Astrocyte (in vitro differentiated cells and primary cell): ENCODE results near the gene SULF2. TPM values are rescaled to one million over a fixed set of nuclear protein-coding genes. Genes with fewer than 3 reads are reported as not detected.

Experiments
- DNase-seq: peaks from one replicate; pipeline ENCODE4 v3.0.0-alpha.2; 2010; ENCODE audit warnings: low read depth
- FAIRE-seq: peaks from 2 replicates; lab custom pipeline; 2011; peaks lifted over from hg19 to GRCh38; lab: Jason Lieb, UNC
- H2AFZ ChIP-seq: 2 replicates; pipeline ENCODE4 v1.6.0; 2012; ENCODE audit warnings: low read depth, low read length, inconsistent platforms
- H3K27ac ChIP-seq: 2 replicates; pipeline ENCODE4 v1.5.1; 2011; ENCODE audit warnings: low read depth, low read length, inconsistent platforms
- H3K27me3 ChIP-seq: 2 replicates; pipeline ENCODE4 v1.6.0; 2011; ENCODE audit warnings: low read length, inconsistent platforms; ENCODE audit not compliant: insufficient read depth
- H3K36me3 ChIP-seq: 2 replicates; pipeline ENCODE4 v1.5.1; 2011; ENCODE audit warnings: low read length, inconsistent platforms; ENCODE audit not compliant: insufficient read depth
- H3K4me1 ChIP-seq: 2 replicates; pipeline ENCODE4 v1.5.1; 2011; ENCODE audit warnings: low read length, inconsistent platforms; ENCODE audit not compliant: insufficient read depth
- H3K4me2 ChIP-seq: 2 replicates; pipeline ENCODE4 v1.6.0; 2012; ENCODE audit warnings: low read length, inconsistent platforms
- H3K4me3 ChIP-seq: 2 replicates; pipeline ENCODE4 v1.5.1; 2011; ENCODE audit warnings: low read depth, mild to moderate bottlenecking, low read length, inconsistent platforms; ENCODE audit not compliant: insufficient read depth
- H3K79me2 ChIP-seq: 2 replicates; pipeline ENCODE4 v1.6.0; 2012; ENCODE audit warnings: mild to moderate bottlenecking, low read length, inconsistent platforms; ENCODE audit not compliant: insufficient read depth
- H3K9ac ChIP-seq: 2 replicates; pipeline ENCODE4 v1.6.0; 2012; ENCODE audit warnings: mild to moderate bottlenecking, low read length, inconsistent platforms
- H3K9me3 ChIP-seq: 2 replicates; pipeline ENCODE4 v1.5.1; 2012; ENCODE audit warnings: low read depth, mild to moderate bottlenecking, low read length, inconsistent platforms; ENCODE audit not compliant: insufficient read depth
- H4K20me1 ChIP-seq: 2 replicates; pipeline ENCODE4 v1.6.0; 2012; ENCODE audit warnings: low read length, inconsistent platforms; ENCODE audit not compliant: insufficient read depth
- H3K27ac Mint-ChIP-seq: one replicate; pipeline ENCODE4 v1.8.0; 2021; ENCODE audit warnings: mild to moderate bottlenecking, mixed read lengths; ENCODE audit not compliant: unreplicated experiment
- H3K27me3 Mint-ChIP-seq: one replicate; pipeline ENCODE4 v1.8.0; 2021; ENCODE audit warnings: low read depth, mixed read lengths; ENCODE audit not compliant: unreplicated experiment
- H3K36me3 Mint-ChIP-seq: one replicate; pipeline ENCODE4 v1.8.0; 2021; ENCODE audit warnings: low read depth, mixed read lengths; ENCODE audit not compliant: unreplicated experiment
- H3K4me1 Mint-ChIP-seq: one replicate; pipeline ENCODE4 v1.8.0; 2021; ENCODE audit warnings: low read depth, mixed read lengths; ENCODE audit not compliant: unreplicated experiment
- H3K4me3 Mint-ChIP-seq: one replicate; pipeline ENCODE4 v1.8.0; 2021; ENCODE audit warnings: mild to moderate bottlenecking, moderate library complexity, mixed read lengths; ENCODE audit not compliant: unreplicated experiment
- H3K9me3 Mint-ChIP-seq: one replicate; pipeline ENCODE4 v1.8.0; 2021; ENCODE audit warnings: mild to moderate bottlenecking, mixed read lengths; ENCODE audit not compliant: unreplicated experiment
- EZH2 ChIP-seq: IDR thresholded peaks from 2 replicates; pipeline ENCODE4 v1.6.1; 2012; ENCODE audit warnings: mild to moderate bottlenecking, low read length, inconsistent platforms; ENCODE audit not compliant: insufficient read depth
- total RNA-seq: library from RNA; stranded (reverse); gene quantifications from 2 replicates; pipeline ENCODE4 v1.2.1, GENCODE V29; 2021
- TF ChIP-seq, protein P1 (sequence below): IDR thresholded peaks from 2 replicates; pipeline ENCODE4 v1.5.1; 2011; ENCODE audit warnings: low read depth, mild to moderate bottlenecking, inconsistent platforms, low read length, moderate library complexity; ENCODE audit not compliant: insufficient read depth

SULF2 gene
- total RNA-seq, 1 donor from 2014 or later = 139 TPM

DNA sequence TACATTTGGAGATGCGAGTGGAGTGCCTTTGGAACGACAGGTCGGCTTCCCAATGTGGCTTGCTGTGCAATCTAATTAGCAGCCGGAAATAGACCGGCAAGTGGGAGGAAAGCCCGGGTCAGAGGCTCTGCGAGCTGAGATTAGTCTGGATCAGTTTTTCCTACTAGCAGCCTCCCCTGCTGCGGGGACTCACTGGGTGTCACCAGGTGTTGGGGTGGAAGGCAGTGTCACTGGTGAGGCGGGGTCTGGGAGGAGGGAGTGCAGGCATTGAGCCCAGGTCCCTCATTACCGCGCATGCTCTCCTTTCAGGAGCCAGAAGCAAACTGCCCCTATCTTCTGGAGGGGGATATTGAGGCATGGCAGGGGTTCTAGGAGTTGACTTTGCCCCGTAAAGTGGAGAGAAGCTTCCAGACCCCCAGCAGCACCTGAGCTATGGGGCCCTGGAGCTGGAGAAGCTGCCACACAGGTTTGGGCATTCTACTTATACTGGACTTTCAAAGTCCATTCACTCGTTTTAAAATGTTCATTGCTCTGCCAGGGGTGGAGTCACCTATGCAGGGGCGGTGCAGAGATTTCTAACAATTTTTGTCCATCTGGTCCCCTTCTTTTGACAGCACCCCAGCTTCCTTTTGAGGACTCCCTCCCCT, 11.0 kb downstream of the SULF2 start:
- Histone ChIP-seq H3K79me2 (no peaks in the 10 kb centered on the region), H4K20me1 (peaks cover 39% of the 10 kb centered on the region), H3K9me3 (peaks cover 5% of the 10 kb centered on the region), H3K9ac (no peak overlapping the region), H3K4me2 (peak overlapping the region; percentile 65), H3K4me3 (no peak overlapping the region), H3K36me3 (no peaks in the 10 kb centered on the region), H3K27me3 (peaks cover 6% of the 10 kb centered on the region), H3K27ac (no peak overlapping the region), H3K4me1 (no peaks in the 10 kb centered on the region), H2AFZ (no peak overlapping the region)
- FAIRE-seq (no peak), DNase-seq (no peak)
- H3K27me3 Mint-ChIP-seq = peaks cover 5% of the 10 kb centered on the region
- H3K4me1 Mint-ChIP-seq = peaks cover 9% of the 10 kb centered on the region
- H3K27ac Mint-ChIP-seq = no peak overlapping the region
- peaks cover 24% of the 10 kb centered on the region for H3K36me3 Mint-ChIP-seq
- TF ChIP-seq EZH2 = no peak
- TF ChIP-seq, protein P1, sequence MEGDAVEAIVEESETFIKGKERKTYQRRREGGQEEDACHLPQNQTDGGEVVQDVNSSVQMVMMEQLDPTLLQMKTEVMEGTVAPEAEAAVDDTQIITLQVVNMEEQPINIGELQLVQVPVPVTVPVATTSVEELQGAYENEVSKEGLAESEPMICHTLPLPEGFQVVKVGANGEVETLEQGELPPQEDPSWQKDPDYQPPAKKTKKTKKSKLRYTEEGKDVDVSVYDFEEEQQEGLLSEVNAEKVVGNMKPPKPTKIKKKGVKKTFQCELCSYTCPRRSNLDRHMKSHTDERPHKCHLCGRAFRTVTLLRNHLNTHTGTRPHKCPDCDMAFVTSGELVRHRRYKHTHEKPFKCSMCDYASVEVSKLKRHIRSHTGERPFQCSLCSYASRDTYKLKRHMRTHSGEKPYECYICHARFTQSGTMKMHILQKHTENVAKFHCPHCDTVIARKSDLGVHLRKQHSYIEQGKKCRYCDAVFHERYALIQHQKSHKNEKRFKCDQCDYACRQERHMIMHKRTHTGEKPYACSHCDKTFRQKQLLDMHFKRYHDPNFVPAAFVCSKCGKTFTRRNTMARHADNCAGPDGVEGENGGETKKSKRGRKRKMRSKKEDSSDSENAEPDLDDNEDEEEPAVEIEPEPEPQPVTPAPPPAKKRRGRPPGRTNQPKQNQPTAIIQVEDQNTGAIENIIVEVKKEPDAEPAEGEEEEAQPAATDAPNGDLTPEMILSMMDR = no peak
- peaks cover 16% of the 10 kb centered on the region for H3K9me3 Mint-ChIP-seq
- no peak overlapping the region for H3K4me3 Mint-ChIP-seq

DNA sequence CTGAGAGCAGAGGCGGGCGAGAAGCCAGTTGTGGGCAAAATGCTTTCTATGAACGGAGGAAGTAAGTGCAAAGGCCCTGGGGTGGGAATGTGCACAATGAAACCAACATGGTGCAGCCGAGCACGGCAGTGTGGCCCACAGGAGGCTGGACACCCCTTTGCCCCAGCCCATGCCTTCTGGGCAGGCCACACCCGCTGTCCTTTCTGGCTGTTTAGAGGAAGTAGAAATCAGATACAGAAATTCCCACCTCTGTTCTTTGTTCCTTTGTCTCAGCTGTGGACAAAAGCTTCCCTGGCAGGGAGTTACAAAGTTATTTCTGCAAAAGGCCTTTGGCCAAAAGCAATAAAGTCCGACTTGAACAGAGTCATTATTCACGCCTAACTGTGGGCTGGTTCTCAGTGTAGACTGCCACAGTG, 11.9 kb downstream of the SULF2 start:
- H3K79me2 ChIP-seq = no peaks in the 10 kb centered on the region
- Mint-ChIP-seq H3K36me3 (peaks cover 24% of the 10 kb centered on the region), H3K4me1 (peaks cover 3% of the 10 kb centered on the region), H3K27me3 (peaks cover 4% of the 10 kb centered on the region), H3K4me3 (no peak overlapping the region), H3K27ac (peak overlapping the region; percentile 28), H3K9me3 (peaks cover 16% of the 10 kb centered on the region)
- no peak overlapping the region for H3K27ac ChIP-seq
- H3K9ac ChIP-seq = no peak overlapping the region
- H3K36me3 ChIP-seq = no peaks in the 10 kb centered on the region
- peaks cover 5% of the 10 kb centered on the region for H3K9me3 ChIP-seq
- no peaks in the 10 kb centered on the region for H3K4me1 ChIP-seq
- peaks cover 6% of the 10 kb centered on the region for H3K27me3 ChIP-seq
- H2AFZ ChIP-seq = no peak overlapping the region
- H3K4me3 ChIP-seq = no peak overlapping the region
- TF ChIP-seq EZH2 = no peak
- DNase-seq (peak; percentile 65), FAIRE-seq (no peak)
- peak overlapping the region; percentile 65 for H3K4me2 ChIP-seq
- peaks cover 33% of the 10 kb centered on the region for H4K20me1 ChIP-seq

DNA sequence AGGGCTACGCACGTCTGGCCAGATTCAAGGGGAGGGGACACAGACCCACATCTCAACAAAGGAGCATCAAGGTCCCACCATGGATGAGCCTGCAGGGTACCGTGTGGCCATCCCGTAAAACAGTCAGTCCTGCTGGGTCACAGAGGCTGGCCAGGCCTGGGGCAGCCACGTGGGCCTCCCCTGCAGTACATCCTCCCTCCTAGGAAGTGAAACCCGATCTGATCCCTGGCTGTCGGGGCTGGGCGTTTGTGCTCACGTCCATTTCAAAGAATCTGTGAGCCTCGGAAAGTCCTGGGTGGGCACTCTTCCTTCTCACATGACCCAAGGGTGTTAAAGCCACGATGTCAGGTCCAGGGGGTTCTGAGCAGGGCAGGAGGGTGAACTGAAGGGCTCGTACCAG, 14.3 kb downstream of the SULF2 start:
- peaks cover 15% of the 10 kb centered on the region for H3K9me3 Mint-ChIP-seq
- no peak overlapping the region for H3K4me3 ChIP-seq
- H3K79me2 ChIP-seq = no peaks in the 10 kb centered on the region
- H3K9me3 ChIP-seq = peaks cover 5% of the 10 kb centered on the region
- TF ChIP-seq, protein P1 = no peak
- TF ChIP-seq EZH2 = no peak
- H3K4me3 Mint-ChIP-seq = no peak overlapping the region
- FAIRE-seq (no peak), DNase-seq (no peak)
- H3K4me2 ChIP-seq = no peak overlapping the region
- H3K27ac Mint-ChIP-seq = no peak overlapping the region
- H3K27ac ChIP-seq = no peak overlapping the region
- H4K20me1 ChIP-seq = peaks cover 13% of the 10 kb centered on the region
- no peak overlapping the region for H3K9ac ChIP-seq
- peaks cover 8% of the 10 kb centered on the region for H3K4me1 Mint-ChIP-seq
- peaks cover 4% of the 10 kb centered on the region for H3K27me3 Mint-ChIP-seq
- H3K36me3 Mint-ChIP-seq = peaks cover 18% of the 10 kb centered on the region
- H3K36me3 ChIP-seq = no peaks in the 10 kb centered on the region
- H3K4me1 ChIP-seq = peaks cover 5% of the 10 kb centered on the region
- peaks cover 2% of the 10 kb centered on the region for H3K27me3 ChIP-seq
- H2AFZ ChIP-seq = no peak overlapping the region
